ENCODE measurements around the gene SUDS3. TPM values are rescaled to one million over a fixed set of nuclear protein-coding genes. Genes with fewer than 3 reads are reported as not detected.
"Not testable (repeated sequence)": the region's sequence is repeated elsewhere in the genome, so short reads cannot be mapped to it uniquely, and the experiment has no call there.

SUDS3 gene
- total RNA-seq, 1 experiment from 2014 or later: 43.6 TPM

- no peak for DNase-seq
- Histone ChIP-seq H3K9me3 (replicated peaks) (no peaks in the 10 kb centered on the region), H3K4me3 (no peak overlapping the region), H3K4me1 (no peaks in the 10 kb centered on the region), H3K36me3 (no peaks in the 10 kb centered on the region), H3K27me3 (no peaks in the 10 kb centered on the region), H3K27ac (no peak overlapping the region)
Measured at GRCh38 chr12:118347916-118348315, 28.4 kb upstream of the SUDS3 start.

- Histone ChIP-seq H3K27ac (no peak overlapping the region), H3K9me3 (replicated peaks) (no peaks in the 10 kb centered on the region), H3K4me1 (no peaks in the 10 kb centered on the region), H3K36me3 (no peaks in the 10 kb centered on the region), H3K4me3 (no peak overlapping the region), H3K27me3 (no peaks in the 10 kb centered on the region)
- no peak for DNase-seq
Measured at GRCh38 chr12:118350908-118351559, 25.3 kb upstream of the SUDS3 start.

GRCh38 chr12:118353721-118354120 is 22.6 kb upstream of the SUDS3 start:
- Histone ChIP-seq H3K4me3 (no peak overlapping the region), H3K27me3 (no peaks in the 10 kb centered on the region), H3K27ac (no peak overlapping the region), H3K9me3 (replicated peaks) (no peaks in the 10 kb centered on the region), H3K36me3 (no peaks in the 10 kb centered on the region), H3K4me1 (peaks cover 6% of the 10 kb centered on the region)
- no peak for DNase-seq

DNA sequence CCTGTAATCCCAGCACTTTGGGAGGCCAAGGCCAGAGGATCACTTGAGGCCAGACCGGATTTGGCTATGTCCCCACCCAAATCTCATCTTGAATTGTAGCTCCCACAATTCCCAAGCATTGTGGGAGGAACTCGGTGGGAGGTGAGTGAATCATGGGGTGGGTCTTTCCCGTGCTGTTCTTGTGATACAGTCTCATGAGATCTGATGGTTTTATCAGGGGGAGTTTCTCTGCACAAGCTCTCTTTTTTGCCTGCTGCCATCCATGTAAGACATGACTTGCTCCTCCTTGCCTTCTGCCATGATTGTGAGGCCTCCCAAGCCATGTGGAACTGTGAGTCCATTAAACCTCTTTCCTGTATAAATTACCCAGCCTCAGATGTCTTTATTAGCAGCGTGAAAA is 21.9 kb upstream of the SUDS3 start:
- not testable (repeated sequence) for H3K27ac ChIP-seq

GRCh38 chr12:118354903-118355302 is 21.5 kb upstream of the SUDS3 start:
- DNase-seq: no peak
- Histone ChIP-seq H3K9me3 (replicated peaks) (no peaks in the 10 kb centered on the region), H3K27ac (no peak overlapping the region), H3K27me3 (no peaks in the 10 kb centered on the region), H3K4me1 (peaks cover 6% of the 10 kb centered on the region), H3K4me3 (no peak overlapping the region), H3K36me3 (no peaks in the 10 kb centered on the region)

More for the DNA sequence above, 21.9 kb upstream of the SUDS3 start:
- not testable (repeated sequence) for H3K27me3 ChIP-seq; H3K9me3 ChIP-seq (replicated peaks); DNase-seq; H3K4me3 ChIP-seq; H3K36me3 ChIP-seq; H3K4me1 ChIP-seq

DNA sequence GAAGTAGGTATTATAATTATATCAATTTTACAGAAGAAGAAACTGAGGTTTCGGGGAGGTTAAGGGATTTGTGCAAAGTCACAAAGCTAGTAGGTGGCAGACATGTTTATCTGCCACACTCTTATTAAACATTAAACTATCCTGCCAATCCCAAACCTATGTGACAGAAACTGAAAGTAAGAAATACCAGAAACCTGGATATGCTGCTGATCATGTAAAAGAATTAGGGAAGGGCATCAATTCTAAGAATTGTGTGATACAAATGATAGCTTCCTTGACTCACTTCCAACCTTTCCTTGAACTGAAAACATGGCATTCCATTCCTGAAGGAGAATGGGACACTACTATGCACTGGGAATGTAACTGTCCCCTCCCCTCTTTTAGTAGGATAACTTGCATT is 20.5 kb upstream of the SUDS3 start:
- DNase-seq: no peak
- Histone ChIP-seq H3K27ac (no peak overlapping the region), H3K4me1 (peaks cover 6% of the 10 kb centered on the region), H3K9me3 (replicated peaks) (no peaks in the 10 kb centered on the region), H3K4me3 (no peak overlapping the region), H3K36me3 (no peaks in the 10 kb centered on the region), H3K27me3 (no peaks in the 10 kb centered on the region)

GRCh38 chr12:118356809-118357256 is 19.5 kb upstream of the SUDS3 start:
- H3K4me3 ChIP-seq: no peak overlapping the region
- DNase-seq: no peak
- no peaks in the 10 kb centered on the region for H3K9me3 ChIP-seq (replicated peaks)
- H3K36me3 ChIP-seq: no peaks in the 10 kb centered on the region
- H3K4me1 ChIP-seq: peaks cover 6% of the 10 kb centered on the region
- no peaks in the 10 kb centered on the region for H3K27me3 ChIP-seq
- H3K27ac ChIP-seq: peak overlapping the region; percentile 27; the same call in 1 of the 2 replicates

DNA sequence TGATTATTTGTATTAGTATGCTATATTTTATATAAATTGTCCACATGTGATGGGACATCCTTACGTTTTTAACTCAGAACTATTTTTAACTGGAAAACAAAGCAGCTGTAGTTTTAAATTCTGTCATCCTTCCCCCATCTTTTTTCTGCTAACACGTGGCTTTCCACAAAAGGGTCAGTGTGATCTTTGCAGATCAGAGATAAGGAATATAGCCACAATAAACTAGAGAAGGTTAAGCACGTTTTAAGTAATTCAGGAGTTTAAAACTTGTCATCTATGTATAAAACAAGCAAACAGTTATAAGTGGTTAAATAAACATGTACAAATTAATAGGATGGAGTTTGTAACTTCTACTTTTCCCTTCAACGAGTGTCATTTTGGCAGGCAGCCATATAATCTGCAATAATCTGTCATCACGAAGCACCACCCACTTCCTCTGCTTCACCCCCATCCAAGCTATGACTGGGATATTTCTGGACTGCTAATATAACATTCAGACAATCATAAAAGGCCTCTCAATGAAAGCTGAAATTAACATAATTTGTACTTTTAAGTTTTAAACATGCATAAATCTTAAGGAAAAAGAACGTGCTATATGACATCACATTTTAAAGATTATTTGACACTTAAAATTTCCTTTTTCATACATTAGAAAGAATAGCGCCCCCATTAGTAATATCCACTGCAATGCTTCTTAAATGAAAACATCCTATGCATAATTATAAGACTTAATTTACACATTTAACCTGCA is 18.9 kb upstream of the SUDS3 start:
- H3K4me1 ChIP-seq: peaks cover 6% of the 10 kb centered on the region

DNA sequence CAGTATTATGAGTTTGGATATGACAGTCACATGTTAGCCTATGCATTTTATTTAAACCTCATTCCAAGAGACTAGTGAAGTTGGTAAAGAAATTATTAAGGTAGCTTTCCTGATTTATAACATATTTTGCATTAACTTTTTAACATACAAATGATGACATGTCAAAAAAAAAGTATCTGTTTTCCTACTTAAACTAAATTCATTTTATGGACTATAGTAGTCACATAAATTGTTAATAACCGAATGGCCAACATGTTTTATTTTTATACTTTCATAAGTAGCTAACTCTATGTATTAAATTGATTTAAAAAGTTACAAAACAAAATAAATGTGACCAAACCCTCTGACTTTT is 18.4 kb upstream of the SUDS3 start:
- no peaks in the 10 kb centered on the region for H3K27me3 ChIP-seq
- no peak for DNase-seq
- H3K27ac ChIP-seq: no peak overlapping the region
- H3K9me3 ChIP-seq (replicated peaks): no peaks in the 10 kb centered on the region
- H3K36me3 ChIP-seq: no peaks in the 10 kb centered on the region
- no peak overlapping the region for H3K4me3 ChIP-seq
- H3K4me1 ChIP-seq: peaks cover 6% of the 10 kb centered on the region

More for the DNA sequence above, 18.9 kb upstream of the SUDS3 start:
- no peaks in the 10 kb centered on the region for H3K36me3 ChIP-seq
- H3K4me3 ChIP-seq: no peak overlapping the region
- no peaks in the 10 kb centered on the region for H3K27me3 ChIP-seq
- peak; percentile 6 to 36 for DNase-seq
- peak overlapping the region; percentile 27; the same call in 1 of the 2 replicates for H3K27ac ChIP-seq
- H3K9me3 ChIP-seq (replicated peaks): no peaks in the 10 kb centered on the region

GRCh38 chr12:118358612-118359540 is 17.5 kb upstream of the SUDS3 start:
- H3K9me3 ChIP-seq (replicated peaks): no peaks in the 10 kb centered on the region

GRCh38 chr12:118359541-118359915 is 16.8 kb upstream of the SUDS3 start:
- Histone ChIP-seq H3K4me3 (no peak overlapping the region), H3K4me1 (peaks cover 6% of the 10 kb centered on the region), H3K27me3 (no peaks in the 10 kb centered on the region), H3K27ac (no peak overlapping the region), H3K36me3 (no peaks in the 10 kb centered on the region), H3K9me3 (replicated peaks) (no peaks in the 10 kb centered on the region)
- no peak for DNase-seq

More at GRCh38 chr12:118358612-118359540, 17.5 kb upstream of the SUDS3 start:
- Histone ChIP-seq H3K27me3 (no peaks in the 10 kb centered on the region), H3K4me1 (peaks cover 6% of the 10 kb centered on the region), H3K4me3 (no peak overlapping the region), H3K27ac (no peak overlapping the region), H3K36me3 (no peaks in the 10 kb centered on the region)
- DNase-seq: no peak

DNA sequence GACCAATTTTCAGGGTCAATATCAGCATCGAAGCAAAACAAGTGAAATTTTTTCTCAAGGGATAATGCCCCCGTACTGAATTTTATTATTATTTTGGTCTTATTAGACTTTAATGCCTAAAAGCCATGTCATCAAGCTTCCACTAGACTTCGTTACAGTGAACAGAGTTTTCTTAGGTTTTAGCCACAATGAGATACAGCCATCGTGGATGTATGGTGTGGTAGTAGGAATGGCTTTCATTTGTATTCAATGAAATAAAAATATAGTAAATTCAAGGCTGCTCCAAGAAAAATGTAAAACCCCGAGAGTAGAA is 15.3 kb upstream of the SUDS3 start:
- H3K27ac ChIP-seq: no peak overlapping the region
- no peak overlapping the region for H3K4me3 ChIP-seq
- H3K36me3 ChIP-seq: no peaks in the 10 kb centered on the region
- H3K4me1 ChIP-seq: peaks cover 6% of the 10 kb centered on the region
- no peaks in the 10 kb centered on the region for H3K9me3 ChIP-seq (replicated peaks)
- no peak for DNase-seq
- no peaks in the 10 kb centered on the region for H3K27me3 ChIP-seq

DNA sequence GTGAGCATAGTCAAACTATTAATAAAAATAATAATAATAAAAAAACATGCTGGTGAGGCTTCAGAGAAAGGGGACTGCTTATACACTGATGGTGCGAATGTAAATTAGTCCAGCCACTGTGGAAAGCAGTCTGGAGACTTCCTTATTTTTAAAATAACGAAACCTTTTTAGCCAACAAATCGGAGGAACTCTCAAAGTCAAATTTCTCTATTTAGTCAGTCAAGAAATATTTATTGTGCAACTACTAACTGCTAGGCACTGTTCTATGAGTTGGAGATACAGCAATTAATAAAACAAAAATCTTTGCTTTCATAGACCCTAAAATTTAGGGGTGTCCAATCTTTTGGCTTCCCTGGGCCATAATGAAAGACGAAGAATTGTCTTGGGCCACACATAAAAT is 14.5 kb upstream of the SUDS3 start:
- Histone ChIP-seq H3K36me3 (no peaks in the 10 kb centered on the region), H3K4me3 (no peak overlapping the region), H3K9me3 (replicated peaks) (no peaks in the 10 kb centered on the region), H3K27ac (no peak overlapping the region), H3K4me1 (peaks cover 4% of the 10 kb centered on the region), H3K27me3 (no peaks in the 10 kb centered on the region)
- DNase-seq: no peak

GRCh38 chr12:118368821-118369220 is 7.5 kb upstream of the SUDS3 start:
- Histone ChIP-seq H3K36me3 (no peaks in the 10 kb centered on the region), H3K4me1 (peaks cover 3% of the 10 kb centered on the region; the same call in 1 of the 2 replicates), H3K27me3 (no peaks in the 10 kb centered on the region), H3K27ac (no peak overlapping the region), H3K4me3 (no peak overlapping the region), H3K9me3 (replicated peaks) (no peaks in the 10 kb centered on the region)
- no peak for DNase-seq

GRCh38 chr12:118370601-118371000 is 5.8 kb upstream of the SUDS3 start:
- DNase-seq: no peak
- no peaks in the 10 kb centered on the region for H3K36me3 ChIP-seq

More at GRCh38 chr12:118370601-118371000, 5.8 kb upstream of the SUDS3 start:
- Histone ChIP-seq H3K9me3 (replicated peaks) (no peaks in the 10 kb centered on the region), H3K4me3 (no peak overlapping the region), H3K27ac (no peak overlapping the region), H3K4me1 (peaks cover 3% of the 10 kb centered on the region; the same call in 1 of the 2 replicates), H3K27me3 (no peaks in the 10 kb centered on the region)

Data from SJCRH30 (cell line).